Activated T-helper 1 cell treated with anti-CD3 and anti-CD28 coated beads, Interleukin-12 subunit alpha, Interleukin-12 subunit beta, Interleukin-2, Interleukin-4 antibody, amounts not matched to agents 30 ng/mL and 10 ng/mL and 1 ng/mL, durations not matched to agents 14 hours and 24 hours and 36 hours (primary cell): Measurements from ENCODE around the gene ADGRD1. TPM values are rescaled to one million over a fixed set of nuclear protein-coding genes. Genes with fewer than 3 reads are reported as not detected.
"Not testable (repeated sequence)": the region's sequence is repeated elsewhere in the genome, so short reads cannot be mapped to it uniquely, and the experiment has no call there.

Experiments
- DNase-seq: peaks from one replicate; pipeline ENCODE4 v3.0.0; 2021; ENCODE audit warnings: low spot score
- H3K27ac Mint-ChIP-seq: one replicate; pipeline ENCODE4 v1.8.0; 2021; ENCODE audit warnings: mild to moderate bottlenecking, mixed read lengths
- H3K27me3 Mint-ChIP-seq: one replicate; pipeline ENCODE4 v1.8.0; 2022; ENCODE audit warnings: mild to moderate bottlenecking, moderate library complexity, mixed read lengths; ENCODE audit not compliant: insufficient read depth
- H3K36me3 Mint-ChIP-seq: one replicate; pipeline ENCODE4 v1.8.0; 2021; ENCODE audit warnings: low read depth, mixed read lengths
- H3K4me1 Mint-ChIP-seq: one replicate; pipeline ENCODE4 v1.8.0; 2021; ENCODE audit warnings: low read depth, mixed read lengths
- H3K4me3 Mint-ChIP-seq: one replicate; pipeline ENCODE4 v1.8.0; 2021; ENCODE audit warnings: mild to moderate bottlenecking, moderate library complexity, mixed read lengths
- H3K9me3 Mint-ChIP-seq: one replicate; pipeline ENCODE4 v1.8.0; 2021; ENCODE audit warnings: mixed read lengths
- intact Hi-C: fragments of 100-400 bp; cut with micrococcal nuclease; formaldehyde crosslinking; loops from one replicate; pipeline ENCODE4 v1.15.1; 2024
- total RNA-seq: library from RNA; stranded (reverse); gene quantifications from 2 replicates; pipeline ENCODE4 v1.2.3, GENCODE V29; 2022

The ADGRD1 gene
- total RNA-seq, 1 donor from 2014 or later, result 0.18 TPM

GRCh38 chr12:131065801-131066200 is 112.1 kb downstream of the ADGRD1 start:
- H3K4me3 Mint-ChIP-seq, result no peak overlapping the region
- H3K27ac Mint-ChIP-seq, result no peak overlapping the region
- no peaks in the 10 kb centered on the region for H3K36me3 Mint-ChIP-seq
- no peak for DNase-seq
- H3K9me3 Mint-ChIP-seq, result no peaks in the 10 kb centered on the region
- intact Hi-C loops, result no loop called here
- H3K27me3 Mint-ChIP-seq, result peaks cover 7% of the 10 kb centered on the region
- H3K4me1 Mint-ChIP-seq, result no peaks in the 10 kb centered on the region

- Mint-ChIP-seq H3K9me3 (no peaks in the 10 kb centered on the region), H3K27ac (no peak overlapping the region), H3K27me3 (peaks cover 7% of the 10 kb centered on the region), H3K36me3 (no peaks in the 10 kb centered on the region), H3K4me1 (no peaks in the 10 kb centered on the region), H3K4me3 (no peak overlapping the region)
- intact Hi-C loops, result no loop called here
- DNase-seq, result no peak
Observed at GRCh38 chr12:131066207-131066885, 112.6 kb downstream of the ADGRD1 start.

GRCh38 chr12:131066886-131067490 is 113.3 kb downstream of the ADGRD1 start:
- H3K27ac Mint-ChIP-seq, result no peak overlapping the region

GRCh38 chr12:131067981-131068851 is 114.5 kb downstream of the ADGRD1 start:
- Mint-ChIP-seq H3K27ac (no peak overlapping the region), H3K4me1 (no peaks in the 10 kb centered on the region), H3K36me3 (no peaks in the 10 kb centered on the region), H3K27me3 (peaks cover 7% of the 10 kb centered on the region), H3K9me3 (no peaks in the 10 kb centered on the region), H3K4me3 (no peak overlapping the region)
- intact Hi-C loops, result no loop called here
- DNase-seq, result no peak

More at GRCh38 chr12:131066886-131067490, 113.3 kb downstream of the ADGRD1 start:
- no peaks in the 10 kb centered on the region for H3K4me1 Mint-ChIP-seq
- no peaks in the 10 kb centered on the region for H3K9me3 Mint-ChIP-seq
- H3K4me3 Mint-ChIP-seq, result no peak overlapping the region
- H3K27me3 Mint-ChIP-seq, result peaks cover 7% of the 10 kb centered on the region
- no peaks in the 10 kb centered on the region for H3K36me3 Mint-ChIP-seq
- no peak for DNase-seq
- intact Hi-C loops, result no loop called here

GRCh38 chr12:131068926-131069720 is 115.4 kb downstream of the ADGRD1 start:
- H3K27ac Mint-ChIP-seq, DNase-seq, H3K4me3 Mint-ChIP-seq, H3K27me3 Mint-ChIP-seq, H3K4me1 Mint-ChIP-seq, H3K36me3 Mint-ChIP-seq, intact Hi-C loops, H3K9me3 Mint-ChIP-seq: not testable (repeated sequence)

- H3K36me3 Mint-ChIP-seq, H3K4me1 Mint-ChIP-seq, H3K27ac Mint-ChIP-seq, H3K27me3 Mint-ChIP-seq, intact Hi-C loops, H3K4me3 Mint-ChIP-seq, H3K9me3 Mint-ChIP-seq, DNase-seq: not testable (repeated sequence)
Observed at GRCh38 chr12:131070136-131070535, 116.4 kb downstream of the ADGRD1 start.

- H3K4me3 Mint-ChIP-seq, intact Hi-C loops, H3K36me3 Mint-ChIP-seq, H3K9me3 Mint-ChIP-seq, H3K27me3 Mint-ChIP-seq, DNase-seq, H3K27ac Mint-ChIP-seq, H3K4me1 Mint-ChIP-seq: not testable (repeated sequence)
Observed at GRCh38 chr12:131070668-131071067, 117.0 kb downstream of the ADGRD1 start.

GRCh38 chr12:131071234-131071820 is 117.6 kb downstream of the ADGRD1 start:
- H3K9me3 Mint-ChIP-seq, H3K4me3 Mint-ChIP-seq, H3K27me3 Mint-ChIP-seq, H3K27ac Mint-ChIP-seq, intact Hi-C loops, H3K4me1 Mint-ChIP-seq, DNase-seq, H3K36me3 Mint-ChIP-seq: not testable (repeated sequence)

GRCh38 chr12:131071950-131072349 is 118.2 kb downstream of the ADGRD1 start:
- DNase-seq, H3K27ac Mint-ChIP-seq, H3K4me1 Mint-ChIP-seq, H3K27me3 Mint-ChIP-seq, H3K36me3 Mint-ChIP-seq, H3K4me3 Mint-ChIP-seq, intact Hi-C loops, H3K9me3 Mint-ChIP-seq: not testable (repeated sequence)

GRCh38 chr12:131072451-131073230 is 118.9 kb downstream of the ADGRD1 start:
- DNase-seq, result no peak
- H3K4me1 Mint-ChIP-seq, result no peaks in the 10 kb centered on the region
- H3K36me3 Mint-ChIP-seq, result no peaks in the 10 kb centered on the region
- H3K4me3 Mint-ChIP-seq, result no peak overlapping the region
- H3K9me3 Mint-ChIP-seq, result no peaks in the 10 kb centered on the region
- intact Hi-C loops, result no loop called here
- H3K27me3 Mint-ChIP-seq, result no peaks in the 10 kb centered on the region
- no peak overlapping the region for H3K27ac Mint-ChIP-seq

GRCh38 chr12:131074221-131075083 is 120.7 kb downstream of the ADGRD1 start:
- no peak overlapping the region for H3K4me3 Mint-ChIP-seq
- no peak overlapping the region for H3K27ac Mint-ChIP-seq
- intact Hi-C loops, result no loop called here
- H3K9me3 Mint-ChIP-seq, result no peaks in the 10 kb centered on the region
- H3K4me1 Mint-ChIP-seq, result no peaks in the 10 kb centered on the region
- H3K27me3 Mint-ChIP-seq, result no peaks in the 10 kb centered on the region
- no peaks in the 10 kb centered on the region for H3K36me3 Mint-ChIP-seq
- DNase-seq, result no peak
